Epithelial cell of prostate (primary cell): ENCODE measurements around the gene APOC3.

Source experiments
- DNase-seq: peaks from one replicate; pipeline ENCODE4 v3.0.0-alpha.2; 2011; ENCODE audit warnings: low read depth, low spot score
- H3K27ac ChIP-seq: fragments of 450-650 bp; 2 replicates; pipeline ENCODE4 v1.5.1; 2017; ENCODE audit warnings: mild to moderate bottlenecking

The APOC3 gene

DNA sequence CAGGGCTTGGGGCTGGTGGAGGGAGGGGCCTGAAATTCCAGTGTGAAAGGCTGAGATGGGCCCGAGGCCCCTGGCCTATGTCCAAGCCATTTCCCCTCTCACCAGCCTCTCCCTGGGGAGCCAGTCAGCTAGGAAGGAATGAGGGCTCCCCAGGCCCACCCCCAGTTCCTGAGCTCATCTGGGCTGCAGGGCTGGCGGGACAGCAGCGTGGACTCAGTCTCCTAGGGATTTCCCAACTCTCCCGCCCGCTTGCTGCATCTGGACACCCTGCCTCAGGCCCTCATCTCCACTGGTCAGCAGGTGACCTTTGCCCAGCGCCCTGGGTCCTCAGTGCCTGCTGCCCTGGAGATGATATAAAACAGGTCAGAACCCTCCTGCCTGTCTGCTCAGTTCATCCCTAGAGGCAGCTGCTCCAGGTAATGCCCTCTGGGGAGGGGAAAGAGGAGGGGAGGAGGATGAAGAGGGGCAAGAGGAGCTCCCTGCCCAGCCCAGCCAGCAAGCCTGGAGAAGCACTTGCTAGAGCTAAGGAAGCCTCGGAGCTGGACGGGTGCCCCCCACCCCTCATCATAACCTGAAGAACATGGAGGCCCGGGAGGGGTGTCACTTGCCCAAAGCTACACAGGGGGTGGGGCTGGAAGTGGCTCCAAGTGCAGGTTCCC lies at the start of gene APOC3:
TSS of gene APOC3 (plus strand) at position 383 of the 659 bp plus-strand sequence. CDS start 676 bp downstream, outside the sequence.
- H3K27ac ChIP-seq = no peak within 1 kb of the TSS
- DNase-seq = no peak

DNA sequence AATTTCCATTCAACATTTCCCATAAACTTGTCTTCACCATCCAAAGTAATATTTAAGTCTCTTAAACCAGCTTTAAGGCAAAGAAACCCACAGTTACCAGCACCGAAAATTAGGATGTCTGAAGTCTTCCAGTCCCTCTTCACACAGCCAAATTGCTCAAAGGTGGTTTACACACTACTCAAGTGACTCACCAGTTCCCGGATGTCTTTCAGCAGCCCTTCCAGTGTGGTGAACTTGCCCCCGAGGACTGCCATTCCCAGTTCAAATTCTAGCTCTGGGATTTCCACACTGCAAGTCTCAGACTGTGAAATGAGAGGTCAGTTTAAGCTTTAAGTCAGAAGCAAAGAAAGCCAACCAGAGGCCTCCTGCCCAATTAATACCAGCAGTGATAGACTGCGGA lies 47.0 kb upstream of the APOC3 start:
- no peak for DNase-seq
- no peak overlapping the region for H3K27ac ChIP-seq

DNA sequence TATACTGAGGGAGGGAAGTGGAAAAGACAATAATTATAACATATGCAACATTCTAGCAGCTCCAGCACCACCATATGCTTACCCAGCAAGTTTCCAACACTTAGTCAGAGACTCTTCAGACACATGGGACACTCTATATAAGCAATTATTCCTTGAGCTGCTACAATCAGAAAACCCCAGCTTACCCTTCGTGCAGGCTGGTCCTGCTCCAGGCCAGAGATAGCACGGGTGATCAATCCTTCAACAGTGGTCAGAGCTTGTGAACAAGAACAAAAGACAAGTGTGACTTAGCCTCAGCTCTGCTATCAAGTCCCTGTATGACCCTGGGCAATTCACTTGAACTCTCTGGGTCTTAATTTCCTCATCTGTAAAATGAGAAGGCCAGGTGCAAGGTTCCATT lies 43.4 kb upstream of the APOC3 start:
- no peak overlapping the region for H3K27ac ChIP-seq
- no peak for DNase-seq

DNA sequence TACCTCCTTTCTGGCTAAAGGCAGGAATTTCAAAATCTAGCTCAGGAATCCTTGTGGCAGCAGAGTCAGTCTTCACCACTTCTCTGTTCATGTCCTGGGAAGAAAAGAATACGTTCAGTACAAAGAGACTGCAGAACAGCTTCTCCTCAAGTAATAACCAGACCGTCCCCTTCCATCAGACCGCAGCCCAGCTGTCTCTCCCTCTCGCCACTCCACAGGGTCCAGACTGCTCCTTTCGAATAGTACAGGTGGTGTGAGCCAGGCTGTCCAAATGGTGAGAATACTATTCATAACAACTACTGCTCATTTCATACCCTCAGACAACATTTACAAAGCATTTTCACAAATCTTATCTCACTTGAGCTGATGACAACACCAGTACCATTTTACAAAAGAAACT lies 42.7 kb upstream of the APOC3 start:
- H3K27ac ChIP-seq = peak overlapping the region; percentile 60
- no peak for DNase-seq

DNA sequence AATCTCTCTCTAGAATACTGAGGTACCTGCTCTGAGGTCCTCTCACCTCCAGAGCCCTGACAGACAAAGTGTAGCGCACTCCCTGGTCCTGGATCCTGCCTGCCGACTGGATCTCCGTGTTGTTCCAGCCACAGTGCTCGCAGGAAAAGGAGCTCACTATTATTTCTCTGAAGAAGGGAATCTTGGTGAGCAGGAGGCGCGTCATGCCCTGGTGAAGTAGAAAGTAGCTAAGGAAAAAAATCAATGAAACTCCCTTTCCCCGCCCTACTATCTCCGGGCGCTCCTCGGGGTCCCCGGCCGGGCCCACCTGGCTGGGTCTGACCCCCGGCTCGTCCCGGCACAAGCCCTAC lies 42.3 kb upstream of the APOC3 start:
- H3K27ac ChIP-seq = peak overlapping the region; percentile 60
- DNase-seq = no peak

DNA sequence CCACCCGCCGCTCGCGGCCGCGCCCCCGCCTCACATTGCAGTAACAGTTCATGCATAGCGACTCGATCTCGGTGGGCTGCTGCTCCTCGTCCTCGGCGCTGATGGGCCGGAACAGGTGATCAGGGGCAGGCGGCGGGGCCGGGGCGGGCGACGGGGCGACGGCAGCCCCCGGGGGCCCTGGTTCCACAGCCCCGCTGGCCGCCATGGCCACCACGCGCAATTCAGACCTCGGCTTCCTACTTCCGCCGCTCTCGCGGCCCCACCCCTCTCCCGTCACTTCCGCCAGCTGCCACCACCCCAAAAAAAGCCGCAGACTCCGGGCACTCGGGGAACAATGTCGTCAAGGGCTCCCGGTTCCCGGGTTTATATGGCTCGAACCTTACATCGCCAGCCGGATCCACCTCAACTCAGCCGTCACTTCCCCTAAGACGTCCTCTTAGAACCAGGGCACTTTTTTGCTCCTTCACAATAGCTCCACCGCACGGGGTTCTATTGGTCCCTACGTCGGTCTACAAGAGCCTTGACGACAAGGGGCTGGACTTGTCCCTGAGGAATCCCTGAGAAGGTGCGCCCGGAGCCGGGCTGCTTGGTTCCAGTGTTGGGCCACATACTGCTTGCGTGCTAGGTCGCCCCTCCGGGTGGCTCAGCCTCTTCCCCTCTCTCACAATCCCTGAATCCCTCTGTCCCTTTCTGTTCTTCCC lies 41.8 kb upstream of the APOC3 start, which contains the start of gene ZPR1:
TSS of gene ZPR1 (minus strand) at position 238 of the 701 bp plus-strand sequence. CDS start at position 205, 33 bp downstream.
- DNase-seq = no peak
- H3K27ac ChIP-seq = peak within 1 kb of the TSS; percentile 60

DNA sequence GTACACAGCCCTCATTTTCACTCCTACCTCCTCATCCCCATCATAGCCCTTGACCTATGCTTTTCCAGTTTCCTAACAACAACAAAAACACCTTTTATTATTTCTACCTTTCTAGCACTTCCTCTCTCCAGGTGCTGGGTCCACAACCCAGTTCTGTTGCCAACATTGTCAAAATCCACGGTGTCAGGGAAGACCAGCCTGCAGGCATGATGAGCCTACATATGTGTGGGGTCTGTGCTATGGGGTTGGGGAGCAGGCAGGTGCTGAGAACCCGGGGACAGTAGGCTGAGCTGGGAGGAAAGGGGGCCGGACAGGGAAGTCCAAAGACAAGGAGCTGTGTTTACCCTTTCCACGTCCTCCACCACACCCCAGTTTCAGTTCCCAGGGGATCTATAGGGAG lies 41.2 kb upstream of the APOC3 start:
- no peak for DNase-seq
- H3K27ac ChIP-seq = peak overlapping the region; percentile 60

DNA sequence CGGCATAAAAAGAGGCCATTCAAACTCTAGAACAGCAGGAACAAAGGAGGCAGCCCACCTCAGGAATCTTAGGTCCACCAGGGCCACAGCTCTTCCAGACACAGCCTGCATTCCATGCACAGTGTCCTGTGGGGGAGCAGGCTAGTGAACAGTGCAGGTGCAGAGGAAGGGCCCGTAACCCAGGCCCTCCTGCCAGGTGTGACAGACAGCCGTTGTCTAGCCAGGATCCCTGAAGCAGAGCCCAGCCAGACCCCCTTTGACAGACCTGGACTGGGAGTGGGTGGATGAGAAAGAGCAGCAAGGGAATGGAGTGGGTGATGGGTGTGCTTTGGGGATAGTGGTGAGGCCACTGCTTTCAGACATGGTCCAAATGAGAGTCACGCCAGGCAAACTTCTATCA lies 40.7 kb upstream of the APOC3 start:
- no peak for DNase-seq
- H3K27ac ChIP-seq = no peak overlapping the region

DNA sequence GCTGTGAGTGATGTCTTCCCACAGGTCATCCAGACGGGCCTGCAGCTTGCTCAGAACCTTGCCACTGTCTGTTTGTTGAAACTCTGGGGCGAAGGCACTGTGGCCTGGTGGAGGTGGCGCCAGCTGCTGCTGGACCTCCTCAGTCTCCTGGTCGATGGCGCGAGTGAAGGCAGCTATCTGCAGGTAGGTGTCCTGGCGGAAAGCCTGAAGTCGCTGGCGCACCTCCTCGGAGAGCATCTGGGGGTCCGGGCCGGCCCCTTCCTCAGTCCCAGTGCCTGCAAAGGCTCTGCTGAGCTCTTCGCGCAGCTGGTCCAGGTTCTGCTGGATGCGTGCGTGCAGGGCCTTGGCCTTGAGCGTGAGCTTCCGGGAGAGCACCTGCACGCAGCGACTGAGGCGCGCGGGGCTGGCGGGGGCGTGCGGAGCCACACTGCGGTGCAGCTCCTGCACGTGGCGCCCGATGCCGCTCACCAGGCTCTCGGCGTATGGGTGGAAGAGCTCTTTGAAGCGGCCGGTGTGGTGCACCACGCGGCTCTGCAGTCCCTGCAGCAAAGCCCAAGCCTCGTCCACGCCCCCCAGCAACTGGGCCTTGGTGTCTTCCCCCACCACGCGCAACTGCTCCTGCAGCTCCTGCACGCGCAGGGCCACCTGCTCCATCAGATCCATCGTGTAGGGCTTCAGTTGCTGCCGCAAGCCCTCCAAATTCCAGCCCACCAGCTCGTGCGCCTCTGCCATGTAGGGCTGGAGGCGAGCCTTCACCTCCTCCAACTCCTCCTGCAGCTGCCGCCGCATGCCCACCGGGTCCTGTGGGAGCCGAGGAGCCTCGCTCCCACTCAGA lies 39.3 kb upstream of the APOC3 start:
- no peak overlapping the region for H3K27ac ChIP-seq
- no peak for DNase-seq

DNA sequence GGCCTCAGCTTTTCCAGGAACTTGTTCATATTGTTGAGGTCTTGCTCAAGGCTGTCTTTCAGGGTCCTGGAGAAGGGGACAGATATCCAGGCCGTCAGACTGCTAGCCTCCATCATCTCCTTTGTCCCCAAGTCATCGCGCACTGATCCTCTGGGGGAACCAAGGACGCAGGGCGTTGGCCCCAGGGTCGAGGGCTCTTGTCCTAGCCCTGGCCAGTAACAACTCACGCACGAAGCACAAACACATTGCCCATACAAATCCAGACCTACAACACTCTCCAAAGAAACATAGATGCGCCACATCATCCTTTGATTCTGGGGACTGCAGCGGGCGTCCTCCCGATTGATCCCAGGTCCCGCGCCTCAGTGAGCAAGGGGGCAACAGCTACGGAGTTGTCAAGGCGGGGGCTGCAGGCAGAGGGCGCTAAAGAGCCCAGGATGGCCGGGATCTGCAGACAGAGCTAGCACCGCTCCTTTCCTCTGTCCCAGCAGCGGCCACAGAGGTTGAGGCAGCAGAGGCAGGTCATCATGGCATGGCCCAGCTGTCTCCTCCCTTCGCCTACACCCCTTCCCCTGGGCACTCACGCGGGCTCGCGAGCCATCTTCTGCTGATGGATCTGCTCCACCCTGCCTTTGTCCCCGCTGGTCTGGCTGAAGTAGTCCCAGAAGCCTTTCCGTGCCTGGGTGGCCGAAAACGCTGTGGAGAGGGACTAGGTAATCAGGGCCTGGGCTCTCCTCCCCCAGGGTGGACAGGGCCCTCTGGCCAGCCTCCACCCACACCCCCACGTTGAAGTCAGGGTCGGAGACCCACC lies 38.5 kb upstream of the APOC3 start:
- no peak overlapping the region for H3K27ac ChIP-seq
- DNase-seq = no peak

DNA sequence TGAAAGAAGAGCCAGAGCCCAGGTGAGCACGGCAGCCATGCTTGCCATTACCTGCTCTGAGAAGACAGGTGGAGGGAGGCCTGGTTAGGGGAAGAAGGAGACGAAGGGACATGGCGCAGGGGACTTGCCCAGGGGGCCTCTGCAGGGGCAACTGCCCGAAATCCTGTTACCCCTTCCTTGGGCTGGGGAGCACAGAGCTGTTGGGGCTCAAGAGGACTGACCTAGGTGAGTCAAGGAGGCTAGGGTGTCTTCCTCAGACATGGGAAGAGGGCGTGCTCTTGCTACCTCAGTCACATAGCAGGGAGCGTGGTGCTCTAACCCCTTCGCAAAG lies 37.9 kb upstream of the APOC3 start, which contains the start of gene APOA5:
TSS of gene APOA5 (minus strand) at position 67 of the 331 bp plus-strand sequence. CDS start at position 48, 19 bp downstream.
- DNase-seq = no peak
- peak within 1 kb of the TSS; percentile 17 for H3K27ac ChIP-seq

DNA sequence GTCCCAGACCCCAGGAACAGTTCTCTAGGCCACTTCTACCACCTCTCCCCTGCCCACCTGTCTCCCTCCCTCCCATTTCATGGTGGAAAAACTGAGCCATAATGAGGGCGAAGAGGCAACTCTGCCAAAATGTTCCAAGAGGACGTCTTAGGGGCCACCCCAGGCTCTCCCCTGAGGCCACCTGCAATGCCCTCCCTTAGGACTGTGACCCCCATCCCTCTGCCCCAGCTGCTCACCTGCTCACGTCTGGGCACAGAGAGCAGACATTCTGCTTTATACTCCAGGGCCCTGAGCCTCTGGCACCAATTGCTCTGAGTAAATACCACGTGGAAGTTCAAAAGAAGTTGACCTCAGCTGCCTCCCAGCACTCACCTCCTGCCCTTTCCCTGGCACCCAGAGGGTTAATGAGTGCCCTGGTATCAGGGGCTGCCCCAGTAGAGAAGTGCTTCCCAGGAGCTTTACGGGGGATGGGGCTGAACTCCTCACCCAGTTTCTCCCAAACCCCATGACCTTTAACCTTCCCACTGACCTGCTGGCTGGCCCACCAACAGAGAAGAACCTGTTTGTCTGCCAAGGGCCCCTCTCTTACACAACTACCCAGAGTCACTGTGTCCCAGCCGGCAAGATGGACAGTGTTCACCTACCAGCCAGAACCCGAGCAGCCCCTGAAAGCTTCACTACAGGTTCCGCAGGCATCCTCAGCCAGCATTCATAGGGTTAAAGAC lies 37.4 kb upstream of the APOC3 start:
- H3K27ac ChIP-seq = peak overlapping the region; percentile 17
- no peak for DNase-seq

DNA sequence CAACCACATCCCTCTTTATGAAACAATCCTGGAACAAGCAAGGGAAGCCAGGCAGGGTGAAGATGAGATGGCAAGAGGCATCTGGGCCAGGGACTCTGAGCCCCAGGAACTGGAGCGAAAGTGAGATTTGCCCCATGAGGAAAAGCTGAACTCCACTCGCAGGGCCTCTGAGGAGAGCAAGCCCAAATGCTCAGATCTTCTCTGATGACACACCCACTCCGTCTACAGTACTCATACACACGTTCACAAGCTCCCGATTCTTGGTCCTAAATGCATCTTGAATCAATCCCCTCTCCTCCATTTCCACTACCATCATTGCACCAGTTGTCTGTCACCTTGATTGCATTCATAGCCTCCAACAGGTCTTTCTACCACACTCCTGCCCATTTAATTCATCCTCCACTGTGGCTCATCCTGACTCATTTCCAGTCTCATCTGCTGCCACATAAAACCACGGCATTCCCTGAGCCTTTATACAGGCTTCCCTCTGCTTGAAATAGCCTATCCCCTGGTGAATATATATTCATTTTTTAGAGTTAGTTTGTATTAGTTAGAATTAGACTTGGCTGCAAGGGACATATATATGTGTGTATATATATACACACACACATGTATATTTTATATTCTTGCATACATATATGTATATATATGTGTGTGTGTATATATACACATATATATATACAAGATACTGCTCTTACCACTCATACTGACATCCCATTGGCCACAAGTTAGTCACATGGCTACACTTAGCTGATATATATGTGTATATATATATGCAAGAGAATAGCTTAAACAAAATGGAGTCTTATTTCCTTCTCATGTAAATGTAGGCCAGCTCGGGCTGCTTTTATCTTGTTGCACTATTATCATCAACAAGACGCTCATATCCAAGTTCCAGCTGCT lies 36.6 kb upstream of the APOC3 start:
- H3K27ac ChIP-seq = peak overlapping the region; percentile 17
- DNase-seq = peak; percentile 50

DNA sequence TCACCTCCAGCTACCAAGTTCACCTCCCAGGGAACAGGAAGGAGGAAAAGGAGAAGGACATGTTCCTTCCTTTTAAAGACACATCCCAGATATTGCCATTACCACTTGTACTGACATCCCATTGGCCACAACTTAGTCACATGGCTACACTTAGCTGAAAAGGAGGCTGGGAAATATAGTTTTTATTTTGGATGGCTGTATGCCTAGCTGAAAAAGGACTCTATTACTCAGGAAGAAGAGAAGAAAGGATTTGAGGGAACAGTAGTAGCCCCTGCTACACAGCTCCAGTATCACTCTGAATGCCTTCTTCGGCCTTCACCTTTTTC lies 36.0 kb upstream of the APOC3 start:
- no peak for DNase-seq
- no peak overlapping the region for H3K27ac ChIP-seq

DNA sequence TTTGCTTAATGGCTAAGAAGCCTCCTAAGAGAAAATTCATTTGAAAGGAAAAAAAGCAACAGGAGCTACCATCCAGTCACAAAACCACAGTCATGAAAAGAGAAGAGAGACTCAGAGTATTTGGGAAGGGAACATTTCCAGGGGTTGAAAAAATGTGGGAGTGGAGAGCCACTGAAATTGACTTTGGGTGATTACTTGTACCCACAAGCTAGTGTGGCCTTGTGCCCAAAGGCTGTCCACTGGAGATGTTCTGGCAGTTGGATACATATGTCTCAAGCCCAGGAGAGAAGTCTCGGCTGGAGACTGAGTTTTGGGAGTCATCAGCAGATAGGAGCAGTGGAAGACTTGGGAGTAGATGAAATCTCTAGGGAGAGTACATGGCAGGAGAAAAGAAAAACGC lies 34.9 kb upstream of the APOC3 start:
- no peak for DNase-seq
- H3K27ac ChIP-seq = no peak overlapping the region

DNA sequence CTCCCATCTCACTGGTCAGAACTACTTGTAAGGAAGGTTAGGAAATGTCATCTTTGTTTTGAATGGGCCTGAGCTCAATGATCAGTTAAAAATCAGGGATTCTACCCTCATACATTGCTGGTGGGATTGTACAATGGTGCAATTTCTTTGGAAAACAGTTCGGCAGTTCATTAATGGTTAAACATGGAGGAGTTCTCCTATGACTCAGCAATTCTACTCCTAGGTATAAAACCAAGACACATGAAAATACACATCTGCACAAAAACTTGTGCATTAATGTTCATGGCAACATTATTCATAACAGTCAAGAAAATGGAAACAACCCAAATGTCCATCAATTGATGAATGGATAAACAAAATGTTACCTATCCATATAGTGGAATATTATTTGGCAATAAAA lies 33.2 kb upstream of the APOC3 start:
- H3K27ac ChIP-seq = no peak overlapping the region
- no peak for DNase-seq

DNA sequence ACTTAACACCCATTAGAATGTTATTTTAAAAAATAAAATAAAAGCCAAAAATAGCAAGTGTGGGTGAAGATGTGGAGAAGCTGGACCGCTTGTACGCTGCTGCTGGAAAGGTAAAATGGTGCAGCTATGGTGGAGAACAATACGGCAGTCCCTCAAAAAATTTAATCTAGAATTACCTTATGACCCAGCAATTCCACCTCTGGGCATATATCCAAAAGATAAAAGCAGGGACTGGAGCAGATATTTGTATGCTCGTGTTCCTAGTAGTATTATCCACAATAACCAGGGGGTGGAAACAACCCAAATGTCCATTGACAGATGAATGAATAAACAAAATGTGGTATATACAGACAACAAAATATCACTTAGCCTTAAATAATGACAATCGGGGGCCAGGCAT lies 31.9 kb upstream of the APOC3 start:
- no peak for DNase-seq
- no peak overlapping the region for H3K27ac ChIP-seq

DNA sequence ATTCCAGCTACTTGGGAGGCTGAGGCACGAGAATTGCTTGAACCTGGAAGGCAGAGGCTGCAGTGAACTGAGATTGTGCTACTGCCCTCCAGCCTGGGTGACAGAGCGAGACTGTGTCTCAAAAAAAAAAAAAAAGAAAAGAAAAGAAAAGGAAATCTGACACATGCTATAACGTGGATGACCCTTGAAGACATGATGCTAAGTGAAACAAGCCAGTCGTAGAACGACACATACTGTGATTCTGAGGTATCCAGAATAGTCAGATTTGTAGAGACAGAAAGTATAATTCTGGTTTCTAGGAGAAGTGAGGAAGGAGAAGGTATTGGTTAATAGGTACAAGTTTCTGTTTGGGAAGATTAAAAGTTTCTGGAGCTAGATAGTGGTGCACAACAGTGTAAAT lies 31.3 kb upstream of the APOC3 start:
- no peak for DNase-seq

DNA sequence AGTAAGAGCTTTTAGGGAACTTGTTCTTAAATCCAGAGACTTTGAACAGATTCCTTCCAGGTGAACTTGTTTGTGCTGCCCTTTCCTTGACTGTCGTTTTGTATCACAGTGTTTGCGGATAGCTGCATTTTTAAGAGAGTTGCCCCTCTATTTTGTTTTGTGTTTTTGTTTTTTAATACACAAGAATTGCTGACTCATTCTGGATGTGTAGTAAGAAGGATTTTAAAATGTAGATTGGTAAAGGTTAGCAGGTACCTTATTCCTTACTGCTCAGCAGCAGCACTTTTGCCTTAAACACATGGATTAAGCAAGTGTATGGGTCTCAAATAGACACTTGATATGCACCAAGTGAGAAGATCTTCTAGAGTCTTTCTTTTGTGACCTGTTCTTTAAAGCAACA lies 29.1 kb upstream of the APOC3 start:
- DNase-seq = no peak
- no peak overlapping the region for H3K27ac ChIP-seq

More for the DNA sequence above, 31.3 kb upstream of the APOC3 start:
- no peak overlapping the region for H3K27ac ChIP-seq
